ENCODE data around the gene DAPP1. TPM values are rescaled to one million over a fixed set of nuclear protein-coding genes. Genes with fewer than 3 reads are reported as not detected.
"Not testable (repeated sequence)": the region's sequence is repeated elsewhere in the genome, so short reads cannot be mapped to it uniquely, and the experiment has no call there.

Gene DAPP1
- 10 to 100 TPM; 52.9 to 58.4 TPM for total RNA-seq

- H3K4me3 Mint-ChIP-seq, result peak within 1 kb of the TSS; percentile 89
- ATAC-seq (replicated peaks), result peak; percentile 90
- H3K27me3 Mint-ChIP-seq, result no peaks in the 10 kb centered on the region
- H3K9me3 Mint-ChIP-seq, result no peaks in the 10 kb centered on the region
- H3K4me1 Mint-ChIP-seq, result peaks cover 40% of the 10 kb centered on the region
- peak within 1 kb of the TSS; percentile 93 for H3K27ac Mint-ChIP-seq
- H3K36me3 Mint-ChIP-seq (ENCODE audit: low read depth), result peaks cover 31% of the 10 kb centered on the region
Measured at GRCh38 chr4:99816545-99817308, at the start of gene DAPP1. DAPP1 (plus strand) TSS chr4:99816827; CDS start chr4:99816914, 87 bp downstream.

- not testable (repeated sequence) for H3K4me1 Mint-ChIP-seq; H3K27ac Mint-ChIP-seq; ATAC-seq (replicated peaks); H3K36me3 Mint-ChIP-seq (ENCODE audit: low read depth); H3K4me3 Mint-ChIP-seq
- peaks cover 14% of the 10 kb centered on the region for H3K27me3 Mint-ChIP-seq
- peaks cover 15% of the 10 kb centered on the region for H3K9me3 Mint-ChIP-seq
Measured at GRCh38 chr4:99770842-99771241, 45.8 kb upstream of the DAPP1 start.

- H3K27me3 Mint-ChIP-seq, result peaks cover 5% of the 10 kb centered on the region
- H3K36me3 Mint-ChIP-seq (ENCODE audit: low read depth), result no peaks in the 10 kb centered on the region
- H3K9me3 Mint-ChIP-seq, result no peaks in the 10 kb centered on the region
- H3K27ac Mint-ChIP-seq, result no peak overlapping the region
- H3K4me1 Mint-ChIP-seq, result no peaks in the 10 kb centered on the region
- no peak for ATAC-seq (replicated peaks)
- no peak overlapping the region for H3K4me3 Mint-ChIP-seq
Measured at GRCh38 chr4:99783940-99784339, 32.7 kb upstream of the DAPP1 start.

DNA sequence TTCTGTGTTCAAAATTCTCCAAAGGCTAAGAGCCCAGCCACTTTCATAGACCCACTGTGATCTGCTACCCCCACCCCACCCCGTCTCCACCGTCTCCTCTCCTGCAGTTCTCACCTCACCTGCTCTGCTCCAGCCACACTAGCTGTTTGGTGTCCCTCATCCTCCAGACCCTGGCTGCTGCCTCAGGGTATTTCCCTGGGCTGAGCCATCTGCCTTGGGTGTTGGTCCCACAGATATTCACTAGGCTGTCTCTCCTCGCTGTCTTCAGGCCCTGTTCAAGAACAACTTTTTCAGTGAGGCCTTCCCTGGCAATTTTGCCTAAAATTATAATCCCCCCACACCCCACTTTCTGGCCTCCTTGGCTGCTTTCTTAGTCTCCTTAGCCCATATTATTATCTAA, 31.8 kb upstream of the DAPP1 start:
- Mint-ChIP-seq H3K9me3 (no peaks in the 10 kb centered on the region), H3K27me3 (peaks cover 8% of the 10 kb centered on the region), H3K27ac (no peak overlapping the region), H3K36me3 (ENCODE audit: low read depth) (no peaks in the 10 kb centered on the region), H3K4me3 (no peak overlapping the region), H3K4me1 (no peaks in the 10 kb centered on the region)
- no peak for ATAC-seq (replicated peaks)

DNA sequence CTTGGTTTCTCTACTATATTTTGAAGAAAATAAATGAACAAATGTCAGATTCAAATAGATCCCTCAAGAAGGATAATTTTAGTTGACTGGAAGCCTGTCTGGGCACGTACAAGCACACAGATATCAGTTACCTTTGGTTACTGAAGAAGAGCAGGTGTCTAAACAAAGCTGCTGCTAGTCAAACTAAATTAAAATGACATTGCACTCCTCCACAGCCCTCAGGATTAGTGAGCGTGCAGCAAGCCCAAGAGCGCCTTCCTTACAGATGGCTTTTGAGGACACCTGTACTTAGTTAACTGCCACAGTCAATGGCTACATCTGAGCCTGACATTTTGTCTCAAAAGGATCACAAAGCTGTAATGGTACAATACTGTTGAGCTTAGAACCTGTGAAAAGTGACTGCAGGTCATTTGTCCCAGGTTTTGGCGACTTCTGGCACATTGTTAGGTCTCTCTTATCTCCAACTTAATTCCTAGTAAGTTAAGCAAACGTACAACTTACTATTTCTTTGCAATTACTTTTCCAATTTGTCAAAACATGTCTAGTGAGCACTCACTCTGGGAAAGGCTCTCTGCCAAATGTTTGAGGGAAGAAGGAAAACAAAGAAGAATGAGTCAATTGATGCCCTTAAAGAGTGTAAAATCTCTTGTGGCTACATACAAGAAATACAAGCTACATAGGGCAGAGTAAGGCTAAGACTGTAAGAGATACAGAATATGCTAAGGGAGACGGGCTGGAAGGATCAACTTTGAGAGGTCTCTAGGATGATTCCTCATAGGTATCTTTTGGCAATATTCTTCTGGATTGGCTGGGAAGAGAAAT, 25.6 kb upstream of the DAPP1 start:
- Mint-ChIP-seq H3K9me3 (no peaks in the 10 kb centered on the region), H3K4me3 (no peak overlapping the region), H3K36me3 (ENCODE audit: low read depth) (no peaks in the 10 kb centered on the region), H3K27me3 (peaks cover 24% of the 10 kb centered on the region), H3K4me1 (no peaks in the 10 kb centered on the region), H3K27ac (no peak overlapping the region)
- ATAC-seq (replicated peaks), result no peak

DNA sequence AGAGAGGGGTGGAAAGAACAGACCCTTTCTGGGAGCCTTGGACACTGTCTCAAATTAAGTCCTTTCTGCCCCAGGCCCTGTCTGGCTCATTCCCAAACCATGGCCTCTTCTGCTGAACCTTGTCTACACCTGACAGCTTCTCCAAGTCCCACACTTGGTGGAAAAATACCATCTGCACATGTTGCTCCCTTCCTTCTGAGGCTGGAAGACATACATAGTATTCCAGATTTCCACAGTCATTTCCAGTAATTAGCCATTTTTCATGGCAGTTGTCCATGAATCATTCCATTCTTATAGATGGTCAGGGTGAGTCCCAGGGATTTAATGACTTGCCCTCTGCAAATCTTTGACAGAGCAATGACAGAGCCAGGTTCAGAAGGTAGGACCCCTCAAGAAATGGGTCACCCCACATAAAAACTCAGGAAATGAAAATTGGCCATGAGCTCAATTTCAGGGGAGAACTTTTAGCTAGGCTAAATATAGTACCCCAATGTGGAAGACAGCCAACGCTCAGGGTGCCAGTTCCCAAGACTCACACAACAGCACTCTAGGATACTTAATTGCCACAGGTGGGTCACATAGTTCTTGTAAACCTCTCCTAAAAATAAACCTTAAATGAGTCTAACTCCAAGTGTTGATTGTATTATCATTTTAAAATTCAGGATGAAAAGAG, 16.2 kb upstream of the DAPP1 start:
- ATAC-seq (replicated peaks), result no peak
- H3K4me1 Mint-ChIP-seq, result no peaks in the 10 kb centered on the region
- H3K27me3 Mint-ChIP-seq, result peaks cover 42% of the 10 kb centered on the region
- no peak overlapping the region for H3K27ac Mint-ChIP-seq
- no peak overlapping the region for H3K4me3 Mint-ChIP-seq
- no peaks in the 10 kb centered on the region for H3K9me3 Mint-ChIP-seq
- no peaks in the 10 kb centered on the region for H3K36me3 Mint-ChIP-seq (ENCODE audit: low read depth)

GRCh38 chr4:99801005-99801699, 15.5 kb upstream of the DAPP1 start:
- Mint-ChIP-seq H3K4me1 (no peaks in the 10 kb centered on the region), H3K27ac (no peak overlapping the region), H3K9me3 (no peaks in the 10 kb centered on the region), H3K27me3 (peaks cover 36% of the 10 kb centered on the region), H3K36me3 (ENCODE audit: low read depth) (no peaks in the 10 kb centered on the region), H3K4me3 (no peak overlapping the region)
- no peak for ATAC-seq (replicated peaks)

DNA sequence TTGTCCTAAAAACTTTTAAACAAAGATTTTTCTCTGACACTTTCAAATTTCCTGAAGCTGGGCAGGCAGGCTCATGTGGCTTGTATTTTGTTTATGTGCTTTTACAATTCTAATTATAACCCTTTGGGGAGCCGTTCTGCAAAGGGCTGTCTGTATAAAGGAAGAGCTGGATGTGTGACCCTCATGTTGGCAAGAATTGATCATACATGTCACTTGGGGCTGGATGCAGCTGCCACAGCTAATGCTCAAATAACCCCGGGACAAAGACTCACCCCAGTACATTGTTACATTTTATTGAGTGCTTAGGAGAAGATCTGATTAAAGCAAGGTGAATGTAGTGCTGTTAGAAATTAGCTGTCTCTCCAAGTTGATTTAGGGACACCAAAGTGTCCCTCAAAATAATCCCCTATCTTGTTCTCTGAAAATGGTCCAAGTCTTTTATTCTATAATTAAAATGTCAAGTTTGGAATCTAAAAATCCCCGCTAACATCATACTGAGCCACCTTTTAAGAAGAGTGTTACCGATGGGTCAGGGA, 13.0 kb upstream of the DAPP1 start:
- no peaks in the 10 kb centered on the region for H3K9me3 Mint-ChIP-seq
- H3K4me1 Mint-ChIP-seq, result no peaks in the 10 kb centered on the region
- ATAC-seq (replicated peaks), result no peak
- no peak overlapping the region for H3K4me3 Mint-ChIP-seq
- no peak overlapping the region for H3K27ac Mint-ChIP-seq
- no peaks in the 10 kb centered on the region for H3K36me3 Mint-ChIP-seq (ENCODE audit: low read depth)
- H3K27me3 Mint-ChIP-seq, result peaks cover 33% of the 10 kb centered on the region

DNA sequence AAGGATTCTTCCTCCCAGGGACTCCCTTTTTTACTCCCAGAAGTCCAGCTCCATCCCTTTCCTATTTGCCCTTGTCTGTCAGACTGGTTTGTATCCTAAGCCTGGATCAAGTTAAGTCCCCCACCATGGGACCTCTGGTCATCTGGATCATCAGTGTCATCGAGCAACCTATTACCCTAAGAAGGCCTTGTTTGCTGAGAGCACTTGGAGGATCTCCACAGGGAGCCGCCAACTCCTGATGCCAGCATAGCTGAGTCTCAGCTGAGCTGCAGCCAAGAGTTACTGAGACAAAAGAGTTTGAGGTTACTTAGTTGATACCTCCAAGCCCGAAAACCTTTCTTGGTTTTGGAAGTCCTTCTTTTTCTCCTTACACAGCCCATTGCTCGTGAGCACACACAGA, 10.1 kb upstream of the DAPP1 start:
- Mint-ChIP-seq H3K27ac (no peak overlapping the region), H3K4me1 (no peaks in the 10 kb centered on the region), H3K4me3 (no peak overlapping the region), H3K9me3 (no peaks in the 10 kb centered on the region), H3K36me3 (ENCODE audit: low read depth) (no peaks in the 10 kb centered on the region), H3K27me3 (peaks cover 19% of the 10 kb centered on the region)
- ATAC-seq (replicated peaks), result no peak

- H3K4me3 Mint-ChIP-seq, result no peak overlapping the region
- no peaks in the 10 kb centered on the region for H3K36me3 Mint-ChIP-seq (ENCODE audit: low read depth)
- H3K4me1 Mint-ChIP-seq, result peaks cover 5% of the 10 kb centered on the region
- H3K9me3 Mint-ChIP-seq, result no peaks in the 10 kb centered on the region
- H3K27me3 Mint-ChIP-seq, result peaks cover 14% of the 10 kb centered on the region
- H3K27ac Mint-ChIP-seq, result no peak overlapping the region
- ATAC-seq (replicated peaks), result no peak
Measured at GRCh38 chr4:99807666-99808065, 9.0 kb upstream of the DAPP1 start.

DNA sequence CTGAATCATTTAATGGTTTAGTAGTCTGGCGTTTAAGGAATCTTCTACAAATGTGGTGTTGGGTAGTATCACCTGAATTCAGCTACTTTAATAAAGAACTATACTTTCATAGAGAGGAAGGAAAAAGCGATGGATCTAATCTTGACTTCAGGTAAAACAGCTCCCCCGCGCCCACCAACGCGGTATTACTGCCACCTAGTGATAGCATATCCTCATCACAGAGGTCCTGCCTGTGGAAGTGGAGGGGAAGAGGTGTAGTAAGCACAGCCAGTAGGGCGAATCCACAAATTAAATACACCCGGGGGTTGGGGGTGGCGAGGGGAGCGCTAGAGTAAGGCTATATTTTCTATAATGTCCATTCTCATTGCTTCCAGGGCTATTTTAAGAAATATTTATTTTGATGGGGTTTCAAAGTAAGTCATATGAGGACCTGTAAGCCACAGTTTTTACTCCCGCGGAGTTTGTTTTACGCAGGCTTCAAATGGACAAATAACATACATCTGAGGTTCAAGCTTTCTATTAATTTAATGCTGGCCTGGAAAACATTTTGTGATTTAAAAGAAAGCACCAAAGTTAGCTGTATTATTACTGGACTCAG, 8.3 kb upstream of the DAPP1 start:
- H3K4me1 Mint-ChIP-seq, result peaks cover 5% of the 10 kb centered on the region
- H3K27ac Mint-ChIP-seq, result no peak overlapping the region
- no peaks in the 10 kb centered on the region for H3K36me3 Mint-ChIP-seq (ENCODE audit: low read depth)

GRCh38 chr4:99809326-99809725, 7.3 kb upstream of the DAPP1 start:
- H3K4me3 Mint-ChIP-seq, result no peak overlapping the region
- no peaks in the 10 kb centered on the region for H3K9me3 Mint-ChIP-seq
- peaks cover 3% of the 10 kb centered on the region for H3K27me3 Mint-ChIP-seq
- H3K4me1 Mint-ChIP-seq, result peaks cover 5% of the 10 kb centered on the region
- no peak for ATAC-seq (replicated peaks)
- no peak overlapping the region for H3K27ac Mint-ChIP-seq
- H3K36me3 Mint-ChIP-seq (ENCODE audit: low read depth), result no peaks in the 10 kb centered on the region

More for the DNA sequence above, 8.3 kb upstream of the DAPP1 start:
- no peaks in the 10 kb centered on the region for H3K9me3 Mint-ChIP-seq
- ATAC-seq (replicated peaks), result peak; percentile 95
- peaks cover 9% of the 10 kb centered on the region for H3K27me3 Mint-ChIP-seq
- H3K4me3 Mint-ChIP-seq, result no peak overlapping the region

DNA sequence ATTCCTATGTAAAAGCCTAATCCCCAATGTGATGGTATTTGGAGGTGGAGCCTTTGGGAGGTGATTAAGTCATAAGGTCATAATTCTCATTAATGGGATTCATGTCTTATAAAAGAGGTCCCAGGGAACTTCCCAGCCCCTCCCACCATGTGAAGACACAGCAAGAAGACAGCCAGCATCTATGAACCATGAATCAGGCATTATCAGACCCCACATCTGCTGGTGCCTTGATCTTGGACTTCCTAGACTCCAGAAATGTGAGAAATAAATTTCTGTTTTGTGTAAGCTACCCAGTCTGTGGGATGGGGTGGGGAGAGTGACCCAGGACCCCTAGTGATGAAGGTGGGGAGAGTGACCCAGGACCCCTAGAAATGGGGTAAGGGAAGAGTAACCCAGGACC, 6.1 kb upstream of the DAPP1 start:
- Mint-ChIP-seq H3K4me3 (no peak overlapping the region), H3K27ac (no peak overlapping the region), H3K27me3 (peaks cover 3% of the 10 kb centered on the region), H3K4me1 (peaks cover 14% of the 10 kb centered on the region), H3K36me3 (ENCODE audit: low read depth) (no peaks in the 10 kb centered on the region), H3K9me3 (no peaks in the 10 kb centered on the region)
- no peak for ATAC-seq (replicated peaks)

- no peak overlapping the region for H3K4me3 Mint-ChIP-seq
- H3K4me1 Mint-ChIP-seq, result peaks cover 17% of the 10 kb centered on the region
- H3K27me3 Mint-ChIP-seq, result peaks cover 3% of the 10 kb centered on the region
- peak overlapping the region; percentile 38 for H3K27ac Mint-ChIP-seq
- no peaks in the 10 kb centered on the region for H3K36me3 Mint-ChIP-seq (ENCODE audit: low read depth)
- ATAC-seq (replicated peaks), result no peak
- no peaks in the 10 kb centered on the region for H3K9me3 Mint-ChIP-seq
Measured at GRCh38 chr4:99811117-99811516, 5.5 kb upstream of the DAPP1 start.
